Karpas-422 (cell line): ENCODE measurements around the gene DBF4B. TPM values are rescaled to one million over a fixed set of nuclear protein-coding genes. Genes with fewer than 3 reads are reported as not detected.
"Not testable (repeated sequence)": the region's sequence is repeated elsewhere in the genome, so short reads cannot be mapped to it uniquely, and the experiment has no call there.

Experiments used
- DNase-seq: peaks from one replicate; pipeline ENCODE4 v3.0.0-alpha.2; 2015
- H2AFZ ChIP-seq: fragments of 200-600 bp; sonication (generic); 2 replicates; pipeline ENCODE4 v1.6.1; 2014; ENCODE audit warnings: antibody characterized with exemption, low read length, mixed read lengths
- H3K27ac ChIP-seq: fragments of 200-600 bp; sonication (generic); 2 replicates; pipeline ENCODE4 v1.5.1; 2014; ENCODE audit warnings: mild to moderate bottlenecking, low read length, moderate library complexity
- H3K27me3 ChIP-seq: fragments of 200-600 bp; sonication (generic); 2 replicates; pipeline ENCODE4 v1.6.1; 2014; ENCODE audit warnings: low read length, mixed read lengths
- H3K36me3 ChIP-seq: fragments of 200-600 bp; sonication (generic); 2 replicates; pipeline ENCODE4 v1.6.1; 2014; ENCODE audit warnings: low read length, mixed read lengths; ENCODE audit not compliant: insufficient read depth
- H3K4me1 ChIP-seq: fragments of 200-600 bp; sonication (generic); 2 replicates; pipeline ENCODE4 v1.6.1; 2014; ENCODE audit warnings: mild to moderate bottlenecking, low read length, mixed read lengths
- H3K4me2 ChIP-seq: fragments of 200-600 bp; sonication (generic); 2 replicates; pipeline ENCODE4 v1.6.1; 2014; ENCODE audit warnings: low read length, low read depth, mild to moderate bottlenecking; ENCODE audit not compliant: poor library complexity, severe bottlenecking
- H3K4me3 ChIP-seq: fragments of 200-600 bp; sonication (generic); 2 replicates; pipeline ENCODE4 v1.5.1; 2014; ENCODE audit warnings: mild to moderate bottlenecking, antibody characterized with exemption, low read length, mixed read lengths
- H3K79me2 ChIP-seq: fragments of 200-600 bp; sonication (generic); 2 replicates; pipeline ENCODE4 v1.6.1; 2014; ENCODE audit warnings: mild to moderate bottlenecking, low read length, mixed read lengths
- H3K9ac ChIP-seq: fragments of 200-600 bp; sonication (generic); 2 replicates; pipeline ENCODE4 v1.6.0; 2014; ENCODE audit warnings: low read length
- H3K9me2 ChIP-seq: fragments of 200-600 bp; sonication (generic), shearing (Covaris generic); replicated peaks from 2 replicates; pipeline ENCODE4 v1.6.0; 2014; ENCODE audit warnings: mild to moderate bottlenecking, low read length, moderate library complexity; ENCODE audit not compliant: insufficient read depth
- H3K9me3 ChIP-seq: fragments of 300-700, 200-600 bp; sonication (generic); 2 replicates; pipeline ENCODE4 v1.6.1; 2014; ENCODE audit warnings: low read length, mixed read lengths
- H4K20me1 ChIP-seq: fragments of 200-600 bp; sonication (generic); 2 replicates; pipeline ENCODE4 v1.6.1; 2014; ENCODE audit warnings: mild to moderate bottlenecking, antibody characterized with exemption, low read length, low read depth; ENCODE audit not compliant: insufficient read depth
- total RNA-seq: library from RNA; depleted of rRNA; stranded (reverse); fragments of >200 nt; shearing (Covaris generic); gene quantifications from 2 replicates; pipeline ENCODE4 v1.2.3, GENCODE V29; 2014; ENCODE audit warnings: low replicate concordance

The DBF4B gene
- total RNA-seq, 1 experiment from 2014 or later, result 11.6 TPM

DNA sequence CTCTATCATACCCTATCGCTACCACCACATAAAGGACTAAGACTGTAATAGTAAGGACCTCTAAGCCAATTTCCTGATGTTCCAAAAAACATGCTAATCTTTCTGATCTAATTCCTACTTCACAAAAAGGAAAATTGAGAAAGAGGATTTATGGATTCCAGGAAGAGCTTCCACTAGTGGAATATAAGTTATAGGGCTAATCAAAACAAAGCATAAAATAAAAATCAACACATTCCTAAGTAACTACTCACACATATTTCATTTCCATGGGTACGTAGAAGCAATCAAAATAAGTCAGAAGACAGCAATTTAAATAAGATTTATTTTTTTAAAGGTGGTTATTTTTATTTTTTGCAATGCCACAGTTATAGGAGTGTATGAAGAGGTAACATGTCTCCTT lies 31.3 kb upstream of the DBF4B start:
- H3K27me3 ChIP-seq, result no peaks in the 10 kb centered on the region
- no peaks in the 10 kb centered on the region for H3K9me2 ChIP-seq
- no peaks in the 10 kb centered on the region for H3K9me3 ChIP-seq
- DNase-seq, result no peak
- H3K4me2 ChIP-seq, result no peak overlapping the region
- H3K4me1 ChIP-seq, result no peaks in the 10 kb centered on the region
- no peak overlapping the region for H3K9ac ChIP-seq
- no peaks in the 10 kb centered on the region for H3K79me2 ChIP-seq
- peaks cover 19% of the 10 kb centered on the region; the same call in 1 of the 2 replicates for H3K36me3 ChIP-seq
- no peak overlapping the region for H2AFZ ChIP-seq
- H3K27ac ChIP-seq, result no peak overlapping the region
- no peak overlapping the region for H3K4me3 ChIP-seq
- no peaks in the 10 kb centered on the region for H4K20me1 ChIP-seq

DNA sequence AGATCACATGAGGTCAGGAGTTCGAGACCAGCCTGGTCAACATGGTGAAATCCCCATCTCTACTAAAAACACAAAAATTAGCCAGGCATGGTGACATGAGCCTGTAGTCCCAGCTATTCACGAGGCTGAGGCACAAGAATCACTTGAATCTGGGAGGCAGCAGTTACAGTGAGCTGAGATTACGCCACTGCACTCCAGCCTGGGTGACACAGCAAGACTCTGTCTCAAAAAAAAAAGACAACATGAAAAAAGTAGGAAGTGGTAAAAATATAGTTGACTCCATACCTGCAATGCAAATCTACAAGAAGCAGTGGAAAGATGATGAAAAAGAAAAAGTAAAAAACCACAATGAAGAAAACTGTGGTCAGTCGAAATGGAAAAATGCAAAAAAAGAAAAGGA lies 25.2 kb upstream of the DBF4B start:
- not testable (repeated sequence) for H3K9me2 ChIP-seq, H3K4me2 ChIP-seq, DNase-seq, H3K4me1 ChIP-seq, H3K27ac ChIP-seq, H3K9me3 ChIP-seq, H3K9ac ChIP-seq, H3K27me3 ChIP-seq, H3K4me3 ChIP-seq, H4K20me1 ChIP-seq, H2AFZ ChIP-seq
- H3K79me2 ChIP-seq, result peaks cover 28% of the 10 kb centered on the region
- H3K36me3 ChIP-seq, result peaks cover 20% of the 10 kb centered on the region; the same call in 1 of the 2 replicates

DNA sequence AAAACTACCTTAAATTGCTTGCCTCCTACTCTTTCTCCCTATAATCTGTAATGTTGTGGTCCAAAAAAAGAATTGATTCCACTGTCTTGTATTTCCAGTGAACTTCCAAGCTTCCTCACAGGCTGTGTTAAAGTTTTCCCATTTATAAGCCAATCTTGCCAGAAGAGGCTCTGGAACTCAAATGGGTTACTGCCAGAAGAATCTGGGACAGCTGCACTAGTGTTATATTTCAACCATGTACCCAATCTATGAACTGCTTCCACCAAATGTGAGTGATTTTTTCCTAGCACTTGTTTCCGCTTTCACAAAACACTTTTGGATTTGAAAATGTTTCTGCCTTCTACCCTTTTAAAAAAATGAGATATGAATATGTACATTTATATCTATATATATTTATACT lies 20.7 kb upstream of the DBF4B start:
- H3K4me2 ChIP-seq, result no peak overlapping the region
- peaks cover 21% of the 10 kb centered on the region for H3K4me1 ChIP-seq
- H3K9me2 ChIP-seq, result no peaks in the 10 kb centered on the region
- no peak overlapping the region for H3K4me3 ChIP-seq
- H3K9ac ChIP-seq, result no peak overlapping the region
- H3K79me2 ChIP-seq, result peaks cover 41% of the 10 kb centered on the region
- no peaks in the 10 kb centered on the region for H3K27me3 ChIP-seq
- no peaks in the 10 kb centered on the region for H4K20me1 ChIP-seq
- H3K36me3 ChIP-seq, result 0 out of 2 replicates have a peak, but pooled peaks cover 6% of the 10 kb centered on the region
- H3K27ac ChIP-seq, result no peak overlapping the region
- DNase-seq, result no peak
- no peaks in the 10 kb centered on the region for H3K9me3 ChIP-seq
- no peak overlapping the region for H2AFZ ChIP-seq

GRCh38 chr17:44688200-44688599 lies 20.3 kb upstream of the DBF4B start:
- no peaks in the 10 kb centered on the region for H4K20me1 ChIP-seq
- H3K36me3 ChIP-seq, result 0 out of 2 replicates have a peak, but pooled peaks cover 6% of the 10 kb centered on the region
- H3K27ac ChIP-seq, result no peak overlapping the region
- H3K4me3 ChIP-seq, result peak overlapping the region; percentile 97
- peak overlapping the region; percentile 91 for H3K9ac ChIP-seq
- H3K27me3 ChIP-seq, result no peaks in the 10 kb centered on the region
- no peaks in the 10 kb centered on the region for H3K9me3 ChIP-seq
- no peak for DNase-seq
- peaks cover 41% of the 10 kb centered on the region for H3K79me2 ChIP-seq
- H3K4me1 ChIP-seq, result peaks cover 21% of the 10 kb centered on the region
- H2AFZ ChIP-seq, result no peak overlapping the region
- H3K4me2 ChIP-seq, result peak overlapping the region; percentile 97
- no peaks in the 10 kb centered on the region for H3K9me2 ChIP-seq

DNA sequence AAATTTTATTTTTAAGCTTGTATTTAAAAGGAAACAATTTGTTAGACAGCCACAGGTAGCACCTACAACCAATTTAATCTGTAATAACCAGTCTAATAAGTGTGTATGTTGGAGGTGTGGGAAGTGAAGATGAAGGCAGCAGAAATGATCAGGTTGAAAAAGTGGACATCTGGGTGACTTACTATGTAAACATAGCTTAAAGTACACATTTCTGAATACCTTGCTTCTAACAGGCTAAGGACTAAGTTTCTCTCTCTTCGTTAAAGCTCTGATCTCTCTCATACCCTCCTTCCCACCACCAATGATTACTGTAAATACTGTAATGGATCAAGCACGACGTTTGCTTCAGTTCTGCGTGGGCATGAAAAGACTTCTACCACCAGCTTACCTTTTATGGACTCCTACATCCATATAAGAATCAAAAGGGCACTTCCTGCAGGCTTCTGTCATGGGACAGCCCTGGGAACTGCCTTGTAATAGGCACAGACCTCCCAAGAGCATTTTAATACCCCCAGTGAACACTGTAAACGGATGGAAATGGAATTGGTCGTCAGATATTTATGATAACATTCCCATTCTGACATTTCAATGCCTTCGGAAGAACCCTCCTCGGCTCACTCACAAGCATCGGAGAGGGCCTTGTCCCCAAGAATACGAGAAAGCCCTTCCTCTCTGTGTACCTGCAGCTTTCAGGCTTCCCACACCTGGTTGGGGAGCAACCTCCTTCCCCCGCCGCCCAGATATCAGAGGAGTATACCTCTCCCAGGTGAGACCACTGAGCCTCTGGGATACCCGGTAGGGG lies 19.6 kb upstream of the DBF4B start:
- Histone ChIP-seq H3K4me3 (peak overlapping the region; percentile 97), H3K27ac (no peak overlapping the region), H4K20me1 (no peaks in the 10 kb centered on the region), H3K79me2 (peaks cover 41% of the 10 kb centered on the region), H3K36me3 (0 out of 2 replicates have a peak, but pooled peaks cover under 1% of the 10 kb centered on the region), H3K9me2 (no peaks in the 10 kb centered on the region), H3K9me3 (no peaks in the 10 kb centered on the region), H3K4me1 (peaks cover 21% of the 10 kb centered on the region), H3K9ac (peak overlapping the region; percentile 91), H2AFZ (peak overlapping the region; percentile 86), H3K4me2 (peak overlapping the region; percentile 97), H3K27me3 (no peaks in the 10 kb centered on the region)
- peak; percentile 52 for DNase-seq

DNA sequence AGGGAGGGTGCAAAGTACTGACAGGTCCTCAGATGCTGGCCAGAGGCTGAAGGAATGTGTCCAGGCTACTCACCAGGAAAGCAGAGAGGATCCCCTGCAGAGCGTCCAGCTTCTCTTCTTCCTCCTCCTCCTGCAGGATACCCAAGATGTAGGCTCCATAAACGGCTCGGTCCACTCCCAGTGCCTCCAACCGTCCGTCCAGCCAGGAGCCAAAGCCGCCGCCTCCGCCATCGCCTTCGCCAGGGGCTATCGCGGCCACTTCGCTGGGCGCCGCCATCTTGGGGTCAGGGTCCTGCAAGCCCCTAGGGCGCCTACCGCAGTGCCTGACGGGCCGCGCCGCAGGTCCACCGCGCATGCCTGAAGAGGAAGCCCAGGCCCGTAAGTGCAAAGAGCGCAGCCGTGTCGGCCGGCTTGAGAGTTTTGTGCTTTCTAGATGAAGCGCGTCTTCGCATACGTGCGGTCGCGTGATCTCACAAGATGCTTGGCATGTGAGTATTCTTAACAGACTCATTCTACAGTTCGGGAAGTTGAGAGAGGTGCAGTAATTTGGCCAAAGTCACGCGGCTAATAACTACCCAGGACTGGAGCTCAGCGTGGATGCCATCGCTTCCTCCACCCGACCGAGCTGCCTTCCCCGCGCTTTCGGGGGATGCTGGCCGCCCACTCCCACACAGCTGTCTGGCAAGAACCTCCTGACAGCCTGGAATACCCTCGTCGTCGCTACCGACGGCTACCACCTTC lies 18.8 kb upstream of the DBF4B start, which contains the start of gene CCDC43:
CCDC43 (minus strand) TSS at position 300 of the 741 bp plus-strand sequence; CDS start at position 277, 23 bp downstream.
- H3K36me3 ChIP-seq, result no peaks in the 10 kb centered on the region
- H3K9me3 ChIP-seq, result no peaks in the 10 kb centered on the region
- H3K4me2 ChIP-seq, result peak within 1 kb of the TSS; percentile 97
- H3K9ac ChIP-seq, result peak within 1 kb of the TSS; percentile 91
- peak within 1 kb of the TSS; percentile 59 for H3K27ac ChIP-seq
- no peaks in the 10 kb centered on the region for H3K27me3 ChIP-seq
- H4K20me1 ChIP-seq, result no peaks in the 10 kb centered on the region
- H3K4me1 ChIP-seq, result peaks cover 21% of the 10 kb centered on the region
- no peaks in the 10 kb centered on the region for H3K9me2 ChIP-seq
- H3K79me2 ChIP-seq, result peaks cover 41% of the 10 kb centered on the region
- DNase-seq, result peak; percentile 97
- H3K4me3 ChIP-seq, result peak within 1 kb of the TSS; percentile 97
- H2AFZ ChIP-seq, result peak within 1 kb of the TSS; percentile 86

GRCh38 chr17:44690746-44691306 lies 17.6 kb upstream of the DBF4B start:
- H2AFZ ChIP-seq, H4K20me1 ChIP-seq, H3K27ac ChIP-seq, H3K9me2 ChIP-seq, H3K9ac ChIP-seq, H3K9me3 ChIP-seq, H3K36me3 ChIP-seq, H3K27me3 ChIP-seq: not testable (repeated sequence)
- Histone ChIP-seq H3K4me3 (peak overlapping the region; percentile 97; the same call in 1 of the 2 replicates), H3K79me2 (peaks cover 34% of the 10 kb centered on the region), H3K4me1 (peaks cover 21% of the 10 kb centered on the region), H3K4me2 (peak overlapping the region; percentile 97)
- DNase-seq, result peak; percentile 63

- Histone ChIP-seq H3K27me3 (no peaks in the 10 kb centered on the region), H3K36me3 (no peaks in the 10 kb centered on the region), H3K4me3 (no peak overlapping the region), H3K79me2 (peaks cover 10% of the 10 kb centered on the region), H3K9me3 (no peaks in the 10 kb centered on the region), H3K9me2 (no peaks in the 10 kb centered on the region), H3K4me2 (no peak overlapping the region), H3K27ac (no peak overlapping the region), H3K9ac (no peak overlapping the region), H3K4me1 (peaks cover 14% of the 10 kb centered on the region), H4K20me1 (no peaks in the 10 kb centered on the region), H2AFZ (no peak overlapping the region)
- DNase-seq, result no peak
Observed at GRCh38 chr17:44693609-44694008, 14.9 kb upstream of the DBF4B start.
